Activated naive CD8-positive, alpha-beta T cell treated with anti-CD3 and anti-CD28 coated beads, Interleukin-2, amount 10 ng/mL, durations not matched to agents 7 days and 5 days (primary cell): ENCODE results near the gene IFTAP. TPM values are rescaled to one million over a fixed set of nuclear protein-coding genes. Genes with fewer than 3 reads are reported as not detected.
A peak's percentile ranks its signal among the peaks of the same experiment; 100 is the strongest.
"Not testable (repeated sequence)": the region's sequence is repeated elsewhere in the genome, so short reads cannot be mapped to it uniquely, and the experiment has no call there.

Experiments
- ATAC-seq: fragments of 150-1000 bp; cut with Tn5 transposase; one replicate; pipeline ENCODE4 v1.10.0; 2021; ENCODE audit warnings: low read depth, moderate library complexity
- POLR2A ChIA-PET: fragments of 350-600 bp; sonication (Branson Sonifier 250); formaldehyde crosslinking; loops from one replicate; lab custom pipeline; 2021; ENCODE audit warnings: antibody characterized with exemption; lab: Charles Lee
- DNase-seq: peaks from one replicate; pipeline ENCODE4 v3.0.0; 2021
- H3K27ac Mint-ChIP-seq: one replicate; pipeline ENCODE4 v1.8.0; 2022; ENCODE audit warnings: mild to moderate bottlenecking, mixed read lengths
- H3K27me3 Mint-ChIP-seq: one replicate; pipeline ENCODE4 v1.8.0; 2022; ENCODE audit warnings: mild to moderate bottlenecking, moderate library complexity, mixed read lengths
- H3K36me3 Mint-ChIP-seq: one replicate; pipeline ENCODE4 v1.8.0; 2021; ENCODE audit warnings: mild to moderate bottlenecking, mixed read lengths
- H3K4me1 Mint-ChIP-seq: one replicate; pipeline ENCODE4 v1.8.0; 2021; ENCODE audit warnings: mixed read lengths
- H3K4me3 Mint-ChIP-seq: one replicate; pipeline ENCODE4 v1.8.0; 2022; ENCODE audit warnings: mild to moderate bottlenecking, moderate library complexity, mixed read lengths
- H3K9me3 Mint-ChIP-seq: one replicate; pipeline ENCODE4 v1.8.0; 2021; ENCODE audit warnings: mixed read lengths
- total RNA-seq, 2 experiments: library from RNA; stranded (reverse); gene quantifications; one replicate each; pipeline ENCODE4 v1.2.3, GENCODE V29; 2021

Gene IFTAP, protein sequence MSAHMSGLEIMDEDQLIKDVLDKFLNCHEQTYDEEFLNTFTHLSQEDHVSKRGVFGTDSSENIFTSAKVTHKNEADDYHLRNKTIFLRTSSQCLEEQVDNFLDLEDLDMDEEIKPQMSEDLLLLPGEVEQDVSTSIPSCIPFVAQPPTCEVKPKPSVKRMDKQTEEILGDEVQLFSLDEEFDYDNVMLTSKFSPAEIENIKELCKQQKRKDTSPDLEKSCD
- 1 to 10 TPM; 1.6 to 2.5 TPM for total RNA-seq

GRCh38 chr11:36594316-36594989 lies at the start of gene IFTAP:
Gene IFTAP (plus strand): TSS chr11:36594502. CDS start chr11:36610104, 15,602 bp downstream.
- DNase-seq (peak; percentile 39), ATAC-seq (peak; percentile 58)
- POLR2A ChIA-PET = interaction anchor here (0.6 kb wide), 1 partner anchor 781 kb away, joined by 3 read pairs; no protein-coding TSS in a partner anchor
- Mint-ChIP-seq H3K27ac (no peak within 1 kb of the TSS), H3K9me3 (no peaks in the 10 kb centered on the region), H3K36me3 (no peaks in the 10 kb centered on the region), H3K4me3 (peak within 1 kb of the TSS; percentile 84), H3K4me1 (peaks cover 6% of the 10 kb centered on the region), H3K27me3 (peaks cover 42% of the 10 kb centered on the region)

GRCh38 chr11:36550385-36551115 lies 43.8 kb upstream of the IFTAP start:
- POLR2A ChIA-PET = no interaction called here
- Mint-ChIP-seq H3K36me3 (no peaks in the 10 kb centered on the region), H3K4me1 (no peaks in the 10 kb centered on the region), H3K27ac (no peak overlapping the region), H3K9me3 (no peaks in the 10 kb centered on the region), H3K27me3 (peaks cover 16% of the 10 kb centered on the region), H3K4me3 (no peak overlapping the region)
- DNase-seq (no peak), ATAC-seq (no peak)

- Mint-ChIP-seq H3K9me3 (peaks cover 12% of the 10 kb centered on the region), H3K36me3 (peaks cover 15% of the 10 kb centered on the region), H3K4me1 (peaks cover 16% of the 10 kb centered on the region)
- H3K27me3 Mint-ChIP-seq, H3K27ac Mint-ChIP-seq, POLR2A ChIA-PET, DNase-seq, H3K4me3 Mint-ChIP-seq, ATAC-seq: not testable (repeated sequence)
Observed at GRCh38 chr11:36557390-36557789, 36.9 kb upstream of the IFTAP start.

GRCh38 chr11:36557991-36558390 lies 36.3 kb upstream of the IFTAP start:
- Mint-ChIP-seq H3K27me3 (peaks cover 3% of the 10 kb centered on the region), H3K36me3 (peaks cover 15% of the 10 kb centered on the region), H3K27ac (peak overlapping the region; percentile 82), H3K9me3 (peaks cover 12% of the 10 kb centered on the region), H3K4me3 (peak overlapping the region; percentile 66), H3K4me1 (peaks cover 16% of the 10 kb centered on the region)
- POLR2A ChIA-PET = no interaction called here
- DNase-seq (no peak), ATAC-seq (no peak)

DNA sequence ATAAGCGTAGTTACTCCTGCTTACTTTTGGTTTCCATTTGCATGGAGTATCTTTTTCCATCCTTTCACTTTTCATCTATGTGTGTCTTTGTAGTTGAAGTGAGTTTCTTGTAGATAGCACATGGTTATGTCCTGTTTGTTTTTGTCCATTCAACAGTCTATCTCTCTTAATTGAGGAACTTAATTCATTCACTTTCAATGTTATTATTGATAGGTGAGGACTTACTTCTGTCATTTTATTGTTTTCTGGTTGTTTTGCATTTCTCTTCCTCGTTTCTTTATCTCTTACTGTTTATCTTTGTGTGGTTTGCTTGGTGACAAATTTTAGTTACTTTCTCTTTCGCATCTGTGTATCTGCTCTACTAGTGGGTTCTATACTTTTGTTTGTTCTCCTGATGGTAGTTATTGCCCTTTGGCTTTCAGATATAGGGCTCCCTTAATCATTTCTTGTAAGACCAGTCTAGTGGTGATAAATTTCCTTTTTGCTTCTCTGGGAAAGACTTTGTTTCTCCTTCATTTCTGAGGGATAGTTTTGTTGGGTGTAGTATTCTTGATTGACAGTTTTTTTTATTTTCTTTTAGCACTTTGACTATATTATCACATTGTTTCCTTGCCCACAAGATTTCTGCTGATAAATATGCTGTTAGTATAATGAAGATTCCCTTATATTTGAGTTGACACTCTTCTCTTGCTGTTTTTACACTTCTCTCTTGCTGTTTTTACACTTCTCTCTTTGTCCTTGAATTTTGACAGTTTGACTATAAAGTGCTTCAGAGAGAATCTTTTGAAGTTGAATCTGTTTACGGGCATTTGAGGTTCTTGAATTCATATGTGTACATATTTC lies 35.5 kb upstream of the IFTAP start:
- POLR2A ChIA-PET = no interaction called here
- Mint-ChIP-seq H3K36me3 (peaks cover 15% of the 10 kb centered on the region), H3K4me3 (peak overlapping the region; percentile 66), H3K27me3 (peaks cover 3% of the 10 kb centered on the region), H3K9me3 (peaks cover 12% of the 10 kb centered on the region), H3K4me1 (peaks cover 16% of the 10 kb centered on the region), H3K27ac (peak overlapping the region; percentile 82)
- ATAC-seq (peak; percentile 89), DNase-seq (no peak)

DNA sequence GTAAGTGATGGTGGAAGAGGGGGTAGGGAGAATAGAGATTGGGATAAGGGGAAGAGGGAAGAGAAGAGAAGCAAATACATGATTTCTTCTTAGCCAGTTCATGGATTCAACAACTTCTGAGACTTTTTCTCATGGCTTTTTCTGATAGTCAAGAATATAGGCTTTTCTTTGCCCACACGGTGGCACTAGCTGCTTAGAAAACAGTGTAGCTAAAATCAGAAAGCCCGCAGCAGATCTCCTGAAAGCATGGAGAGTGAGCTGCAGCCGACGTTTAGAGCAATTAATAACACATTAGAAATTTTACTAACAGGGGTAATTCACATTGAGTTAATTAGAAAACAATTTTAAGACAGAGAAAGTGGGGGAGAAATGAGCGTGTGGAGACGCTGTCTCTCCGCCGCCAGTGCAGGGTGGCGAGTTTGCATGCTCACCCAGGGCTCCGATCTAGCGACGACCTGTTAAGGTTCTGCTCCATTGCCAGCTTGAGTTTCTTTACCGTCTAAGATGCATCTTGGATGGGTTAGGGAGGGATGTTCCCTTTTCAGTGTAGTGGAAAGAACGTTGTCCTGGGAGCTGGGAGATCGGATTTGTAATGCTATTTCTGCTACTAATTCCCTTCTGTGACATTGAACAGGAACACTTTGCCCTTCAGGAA lies 29.8 kb upstream of the IFTAP start:
- POLR2A ChIA-PET = no interaction called here
- Mint-ChIP-seq H3K4me3 (peak overlapping the region; percentile 56), H3K4me1 (peaks cover 4% of the 10 kb centered on the region), H3K9me3 (peaks cover 8% of the 10 kb centered on the region), H3K36me3 (peaks cover 7% of the 10 kb centered on the region), H3K27me3 (peaks cover 36% of the 10 kb centered on the region), H3K27ac (no peak overlapping the region)
- ATAC-seq (peak; percentile 63), DNase-seq (no peak)

DNA sequence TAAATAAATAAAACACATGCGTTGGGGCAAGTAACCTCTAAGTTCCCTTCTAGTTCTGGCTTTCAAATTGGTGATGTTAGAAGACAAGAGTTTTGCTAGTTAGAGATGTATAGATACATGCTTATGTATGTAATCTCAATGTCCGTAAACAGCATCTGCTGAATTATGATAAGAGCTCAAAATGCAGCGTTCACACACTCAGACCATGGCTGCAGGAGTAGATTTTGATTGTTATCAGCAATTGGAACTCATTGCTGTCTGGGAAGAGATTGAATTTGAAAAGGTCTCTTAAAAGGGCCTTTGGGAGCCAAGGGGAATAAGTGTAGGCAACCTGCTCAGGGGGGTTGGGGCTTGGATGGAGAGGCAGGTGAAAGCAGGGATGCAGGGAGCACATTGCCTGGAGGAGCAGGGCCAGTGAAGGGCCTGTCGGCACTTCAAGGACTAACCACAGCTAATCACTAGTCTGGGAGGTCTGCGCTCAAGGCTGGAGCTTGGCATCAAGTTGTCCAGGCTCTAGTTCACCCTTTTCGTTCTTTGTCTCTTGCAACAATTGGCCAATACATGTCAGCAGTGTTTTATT lies 29.2 kb upstream of the IFTAP start:
- no peak for DNase-seq
- Mint-ChIP-seq H3K27me3 (peaks cover 39% of the 10 kb centered on the region), H3K4me3 (no peak overlapping the region), H3K36me3 (peaks cover under 1% of the 10 kb centered on the region), H3K4me1 (peaks cover 3% of the 10 kb centered on the region), H3K27ac (no peak overlapping the region), H3K9me3 (peaks cover 2% of the 10 kb centered on the region)
- ATAC-seq = no peak
- POLR2A ChIA-PET = no interaction called here

DNA sequence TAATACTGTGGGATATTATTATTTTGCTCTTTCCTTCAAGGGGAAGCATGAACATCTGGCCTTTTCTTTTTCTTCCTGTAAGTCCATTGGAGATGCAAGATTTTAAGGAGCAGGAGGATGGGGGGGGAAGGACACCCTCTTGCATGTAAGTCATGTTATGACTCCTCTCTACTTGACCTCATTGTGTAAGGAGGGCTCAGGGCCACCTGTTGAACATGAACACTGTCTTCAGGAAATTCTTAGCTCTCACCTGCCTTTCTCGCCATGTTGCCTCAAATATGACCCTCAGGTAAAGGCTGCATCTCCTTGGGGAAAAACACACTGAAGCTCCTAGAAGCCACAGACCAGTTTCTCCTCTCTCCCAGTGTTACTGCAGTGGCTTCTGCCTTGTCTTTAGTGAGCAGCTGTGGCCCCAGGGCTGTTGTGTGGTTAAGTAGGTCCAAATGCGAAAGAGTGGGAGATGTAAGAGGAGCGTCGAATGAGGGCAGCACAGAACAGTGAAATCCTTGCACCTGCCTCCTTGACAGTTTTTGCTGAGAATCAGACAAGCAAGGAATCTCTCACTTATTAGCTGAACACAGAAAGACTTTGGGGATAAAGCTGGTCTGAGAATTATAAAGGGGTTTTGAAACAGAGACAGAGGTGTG lies 27.8 kb upstream of the IFTAP start:
- DNase-seq = no peak
- no peaks in the 10 kb centered on the region for H3K9me3 Mint-ChIP-seq
- POLR2A ChIA-PET = no interaction called here
- H3K36me3 Mint-ChIP-seq = no peaks in the 10 kb centered on the region
- no peak for ATAC-seq
- no peak overlapping the region for H3K27ac Mint-ChIP-seq
- peaks cover 3% of the 10 kb centered on the region for H3K4me1 Mint-ChIP-seq
- H3K27me3 Mint-ChIP-seq = peaks cover 52% of the 10 kb centered on the region
- H3K4me3 Mint-ChIP-seq = no peak overlapping the region

- no peaks in the 10 kb centered on the region for H3K36me3 Mint-ChIP-seq
- POLR2A ChIA-PET = no interaction called here
- DNase-seq (no peak), ATAC-seq (no peak)
- peaks cover 3% of the 10 kb centered on the region for H3K4me1 Mint-ChIP-seq
- no peaks in the 10 kb centered on the region for H3K9me3 Mint-ChIP-seq
- no peak within 1 kb of the TSS for H3K4me3 Mint-ChIP-seq
- H3K27ac Mint-ChIP-seq = no peak within 1 kb of the TSS
- peaks cover 62% of the 10 kb centered on the region for H3K27me3 Mint-ChIP-seq
Observed at GRCh38 chr11:36567694-36568093, 26.6 kb upstream of the IFTAP start, which contains the start of gene RAG1. Gene RAG1 (plus strand): TSS chr11:36568007. CDS start chr11:36573305, 5,298 bp downstream.

GRCh38 chr11:36569095-36569494 lies 25.2 kb upstream of the IFTAP start:
- Mint-ChIP-seq H3K36me3 (no peaks in the 10 kb centered on the region), H3K4me3 (no peak overlapping the region), H3K27ac (no peak overlapping the region), H3K27me3 (peaks cover 62% of the 10 kb centered on the region), H3K9me3 (no peaks in the 10 kb centered on the region), H3K4me1 (peaks cover 2% of the 10 kb centered on the region)
- no peak for DNase-seq
- no peak for ATAC-seq
- POLR2A ChIA-PET = no interaction called here

GRCh38 chr11:36574486-36574885 lies 19.8 kb upstream of the IFTAP start:
- POLR2A ChIA-PET = no interaction called here
- Mint-ChIP-seq H3K4me3 (no peak overlapping the region), H3K27ac (no peak overlapping the region), H3K9me3 (no peaks in the 10 kb centered on the region), H3K27me3 (peaks cover 37% of the 10 kb centered on the region), H3K4me1 (no peaks in the 10 kb centered on the region), H3K36me3 (no peaks in the 10 kb centered on the region)
- ATAC-seq (no peak), DNase-seq (no peak)

DNA sequence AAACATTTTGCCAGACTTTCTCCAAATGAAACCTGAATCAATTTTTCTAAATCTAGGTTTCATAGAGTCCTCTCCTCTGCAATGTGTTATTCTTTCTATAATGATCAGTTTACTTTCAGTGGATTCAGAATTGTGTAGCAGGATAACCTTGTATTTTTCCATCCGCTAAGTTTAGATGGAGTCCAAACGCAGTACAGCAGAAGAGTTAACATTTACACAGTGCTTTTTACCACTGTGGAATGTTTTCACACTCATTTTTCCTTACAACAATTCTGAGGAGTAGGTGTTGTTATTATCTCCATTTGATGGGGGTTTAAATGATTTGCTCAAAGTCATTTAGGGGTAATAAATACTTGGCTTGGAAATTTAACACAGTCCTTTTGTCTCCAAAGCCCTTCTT lies 16.9 kb upstream of the IFTAP start:
- Mint-ChIP-seq H3K27me3 (peaks cover 12% of the 10 kb centered on the region), H3K27ac (no peak overlapping the region), H3K4me3 (no peak overlapping the region), H3K9me3 (no peaks in the 10 kb centered on the region), H3K36me3 (no peaks in the 10 kb centered on the region), H3K4me1 (no peaks in the 10 kb centered on the region)
- DNase-seq (no peak), ATAC-seq (no peak)
- POLR2A ChIA-PET = no interaction called here
